IMR-90 (cell line): ENCODE measurements around the gene TMEFF1. TPM values are rescaled to one million over a fixed set of nuclear protein-coding genes. Genes with fewer than 3 reads are reported as not detected.

Experiments
- ATAC-seq: fragments of 200-7000 bp; cut with Tn5 transposase; 2 replicates; pipeline ENCODE4 v1.9.1; 2020; ENCODE audit warnings: low read depth, mild to moderate bottlenecking, moderate library complexity
- BruUV-seq: library from RNA; stranded (reverse); fragments of 400-500 nt; replicated peaks from 2 replicates; lab custom pipeline; 2021; lab: Mats Ljungman, UMichigan
- CTCF ChIA-PET: fragments of 300-600 bp; formaldehyde crosslinking; extraction: SDS; loops from one replicate; lab custom pipeline; 2021; ENCODE audit warnings: antibody characterized with exemption; lab: Yijun Ruan, JAX
- POLR2A ChIA-PET: fragments of 300-600 bp; sonication (Branson Sonifier 250); formaldehyde crosslinking; loops from one replicate; lab custom pipeline; 2022; ENCODE audit warnings: antibody characterized with exemption; ENCODE audit not compliant: unreplicated experiment; lab: Charles Lee
- DNase-seq: peaks from one replicate; pipeline ENCODE4 v3.0.0; 2013
- H2AFZ ChIP-seq: replicated peaks from 2 replicates; pipeline ENCODE3; 2013; ENCODE audit warnings: low read length, mild to moderate bottlenecking; ENCODE audit not compliant: poor library complexity
- H2AK5ac ChIP-seq: 2 replicates; pipeline ENCODE4 v1.6.1; 2013; ENCODE audit warnings: low read depth, low read length, inconsistent platforms
- H2AK9ac ChIP-seq: replicated peaks from 2 replicates; pipeline ENCODE3; 2013; ENCODE audit warnings: mild to moderate bottlenecking, low read depth, low read length, moderate library complexity; ENCODE audit not compliant: poor library complexity
- H2BK120ac ChIP-seq: 2 replicates; pipeline ENCODE4 v1.6.1; 2013; ENCODE audit warnings: low read depth, low read length, inconsistent platforms
- H2BK15ac ChIP-seq: 3 replicates; pipeline ENCODE4 v1.6.1; 2013; ENCODE audit warnings: low read depth, low read length, inconsistent platforms
- H2BK20ac ChIP-seq: 2 replicates; pipeline ENCODE4 v1.6.1; 2013; ENCODE audit warnings: low read depth, mild to moderate bottlenecking, inconsistent platforms, low read length, moderate library complexity
- H2BK5ac ChIP-seq: 2 replicates; pipeline ENCODE4 v1.6.1; 2013; ENCODE audit warnings: mild to moderate bottlenecking, low read depth, low read length, inconsistent platforms; ENCODE audit not compliant: poor library complexity, severe bottlenecking
- H3K14ac ChIP-seq: replicated peaks from 2 replicates; pipeline ENCODE4 v1.6.1; 2013; ENCODE audit warnings: low read depth, low read length, inconsistent platforms
- H3K18ac ChIP-seq: 2 replicates; pipeline ENCODE4 v1.6.1; 2013; ENCODE audit warnings: low read depth, low read length, control low read depth
- H3K23ac ChIP-seq: 2 replicates; pipeline ENCODE4 v1.6.1; 2013; ENCODE audit warnings: low read depth, low read length, inconsistent platforms
- H3K27ac ChIP-seq: 2 replicates; pipeline ENCODE4 v1.5.1; 2013; ENCODE audit warnings: mild to moderate bottlenecking, control low read depth, low read length; ENCODE audit not compliant: insufficient read depth
- H3K27me3 ChIP-seq: 2 replicates; pipeline ENCODE4 v1.6.1; 2013; ENCODE audit warnings: low read length; ENCODE audit not compliant: control insufficient read depth, insufficient read depth
- H3K36me3 ChIP-seq: 2 replicates; pipeline ENCODE4 v1.6.1; 2013; ENCODE audit warnings: low read length, mixed read lengths; ENCODE audit not compliant: control insufficient read depth, insufficient read depth
- H3K4ac ChIP-seq: 2 replicates; pipeline ENCODE4 v1.6.1; 2013; ENCODE audit warnings: low read depth, low read length, inconsistent platforms
- H3K4me1 ChIP-seq: 2 replicates; pipeline ENCODE4 v1.6.1; 2013; ENCODE audit warnings: low read length, mixed read lengths; ENCODE audit not compliant: control insufficient read depth, insufficient read depth
- H3K4me2 ChIP-seq: 2 replicates; pipeline ENCODE4 v1.6.1; 2013; ENCODE audit warnings: low read depth, mild to moderate bottlenecking, control low read depth, low read length, moderate library complexity
- H3K4me3 ChIP-seq: 2 replicates; pipeline ENCODE4 v1.5.1; 2013; ENCODE audit warnings: low read depth, mild to moderate bottlenecking, control low read depth, low read length, moderate library complexity; ENCODE audit not compliant: insufficient read depth
- H3K56ac ChIP-seq: 2 replicates; pipeline ENCODE4 v1.6.1; 2013; ENCODE audit warnings: low read length, inconsistent platforms; ENCODE audit not compliant: insufficient read depth; ENCODE audit errors: extremely low read depth
- H3K79me1 ChIP-seq, 2 experiments: 2 replicates each; pipeline ENCODE4 v1.6.1; 2013; ENCODE audit warnings: low read length in 2 of 2, inconsistent platforms in 1 of 2, low read depth in 1 of 2
- H3K9ac ChIP-seq: 2 replicates; pipeline ENCODE4 v1.6.1; 2013; ENCODE audit warnings: low read depth, low read length, control low read depth
- H3K9me1 ChIP-seq: 2 replicates; pipeline ENCODE4 v1.6.1; 2013; ENCODE audit warnings: low read length, inconsistent platforms; ENCODE audit not compliant: insufficient read depth
- H3K9me3 ChIP-seq: 2 replicates; pipeline ENCODE4 v1.6.1; 2013; ENCODE audit warnings: low read length; ENCODE audit not compliant: control insufficient read depth, insufficient read depth
- H4K20me1 ChIP-seq: 2 replicates; pipeline ENCODE4 v1.6.1; 2013; ENCODE audit warnings: low read length, inconsistent platforms; ENCODE audit not compliant: insufficient read depth
- H4K5ac ChIP-seq: 2 replicates; pipeline ENCODE4 v1.6.1; 2013; ENCODE audit warnings: mild to moderate bottlenecking, low read depth, low read length, control low read depth
- H4K8ac ChIP-seq, 2 experiments: 2 replicates each; pipeline ENCODE4 v1.6.1; 2013; ENCODE audit warnings: low read depth in 2 of 2, low read length in 2 of 2, control low read depth in 1 of 2, inconsistent platforms in 1 of 2
- H4K91ac ChIP-seq: 2 replicates; pipeline ENCODE4 v1.6.1; 2013; ENCODE audit warnings: low read depth, low read length, inconsistent platforms; ENCODE audit not compliant: insufficient read depth
- BHLHE40 ChIP-seq: fragments of 150-350 bp; IDR thresholded peaks from 2 replicates; pipeline ENCODE4 v1.6.1; 2016; ENCODE audit warnings: mild to moderate bottlenecking, low read depth, low read length
- CEBPB ChIP-seq: IDR thresholded peaks from 2 replicates; pipeline ENCODE4 v1.6.1; 2012; ENCODE audit warnings: low read depth, low read length, improper control_type of control experiment
- CTCF ChIP-seq: conservative IDR thresholded peaks from 2 replicates; pipeline ENCODE4 v1.5.1; 2012; ENCODE audit warnings: mild to moderate bottlenecking, low read depth, low read length, improper control_type of control experiment
- FOS ChIP-seq: fragments of 150-350 bp; IDR thresholded peaks from 2 replicates; pipeline ENCODE4 v1.6.1; 2016; ENCODE audit warnings: low read depth, low read length
- MAZ ChIP-seq: IDR thresholded peaks from 2 replicates; pipeline ENCODE4 v1.6.1; 2012; ENCODE audit warnings: low read depth, mild to moderate bottlenecking, low read length, improper control_type of control experiment, moderate library complexity, borderline replicate concordance
- NFE2L2 ChIP-seq: fragments of 150-350 bp; IDR thresholded peaks from 2 replicates; pipeline ENCODE4 v1.6.1; 2016; ENCODE audit warnings: low read depth, mild to moderate bottlenecking, low read length
- RAD21 ChIP-seq: IDR thresholded peaks from 2 replicates; pipeline ENCODE4 v1.6.1; 2012; ENCODE audit warnings: low read length, improper control_type of control experiment
- RCOR1 ChIP-seq: IDR thresholded peaks from 2 replicates; pipeline ENCODE4 v1.6.1; 2012; ENCODE audit warnings: mild to moderate bottlenecking, low read length, improper control_type of control experiment; ENCODE audit not compliant: insufficient replicate concordance
- RFX5 ChIP-seq: IDR thresholded peaks from 2 replicates; pipeline ENCODE4 v1.8.0; 2012; ENCODE audit warnings: low read depth, mild to moderate bottlenecking, low read length, moderate library complexity
- WGBS, 2 experiments: methylation state at CpG; one replicate each; pipeline versions ENCODE4 v1.1.5 to v1.1.7; 2013; ENCODE audit warnings: missing lambda C conversion rate in 2 of 2; ENCODE audit not compliant: insufficient read length in 1 of 2; ENCODE audit errors: extremely low coverage in 2 of 2; 5-methylcytosine and 5-hydroxymethylcytosine counted together
- dilution Hi-C: fragments of 300-500 bp; cut with HindIII; formaldehyde crosslinking; loops from one replicate; pipeline ENCODE4 v1.14.3; 2018; ENCODE audit warnings: low sequenced_read_pairs; ENCODE audit not compliant: unreplicated experiment
- in situ Hi-C: fragments of 300-500 bp; cut with MboI; formaldehyde crosslinking; loops from 3 replicates; pipeline ENCODE4 v1.14.3; 2019; ENCODE audit warnings: low sequenced_read_pairs, inconsistent platforms, mixed read lengths
- intact Hi-C: fragments of 100-400 bp; cut with micrococcal nuclease; formaldehyde crosslinking; loops from 2 replicates; pipeline ENCODE4 v1.10.0; 2022
- polyA plus RNA-seq, 3 experiments: library from polyadenylated mRNA; depleted of rRNA; stranded (reverse); fragments of >200 nt; gene quantifications; 2 replicates each; pipeline ENCODE4 v1.2.3, GENCODE V29; 2012; ENCODE audit warnings: low replicate concordance in 1 of 3
- total RNA-seq: library from RNA; depleted of rRNA; stranded (reverse); fragments of >200 nt; gene quantifications from 2 replicates; pipeline ENCODE4 v1.2.3, GENCODE V29; 2012
- TF ChIP-seq, protein P1 (sequence below): fragments of 150-350 bp; IDR thresholded peaks from 2 replicates; pipeline ENCODE4 v1.6.1; 2017; ENCODE audit warnings: mild to moderate bottlenecking, antibody characterized with exemption, low read length, low read depth

TMEFF1 gene
- total and polyA plus RNA-seq, 2 of the 4 experiments (the other 2 are of a cell fraction): 0.62 to 0.90 TPM

- peaks cover 15% of the 10 kb centered on the region for H3K36me3 ChIP-seq
- no peak overlapping the region for H2BK15ac ChIP-seq
- H3K9me1 ChIP-seq: peaks cover 19% of the 10 kb centered on the region
- no peak overlapping the region for H4K91ac ChIP-seq
- H2AK9ac ChIP-seq: no peak overlapping the region
- no peak overlapping the region for H4K5ac ChIP-seq
- H3K27me3 ChIP-seq: no peaks in the 10 kb centered on the region
- intact Hi-C loops (no loop called here), dilution Hi-C loops (no loop called here), in situ Hi-C loops (no loop called here)
- peaks cover 89% of the 10 kb centered on the region for H4K20me1 ChIP-seq
- ATAC-seq (no peak), DNase-seq (no peak)
- peaks cover 7 to 56% of the 10 kb centered on the region in 2 experiments for H3K79me1 ChIP-seq
- peaks cover 10% of the 10 kb centered on the region for H3K4me1 ChIP-seq
- BruUV-seq: no TSS peak
- H2BK20ac ChIP-seq: no peak overlapping the region
- no peak overlapping the region for H3K56ac ChIP-seq
- 93% methylated on average over 3 of the region's 19 CpGs; no CpG with 5 or more reads in 1 of the 2 experiments for WGBS, 2 experiments
- H2AK5ac ChIP-seq: no peak overlapping the region
- no peak overlapping the region for H3K9ac ChIP-seq
- H3K4me3 ChIP-seq: no peak overlapping the region
- ChIA-PET POLR2A (interaction anchor here (0.7 kb wide), 1 partner anchor 90 kb away, joined by 3 read pairs; no protein-coding TSS in a partner anchor), CTCF (interaction anchor here (0.6 kb wide), 1 partner anchor 117 kb away, joined by 4 read pairs; no protein-coding TSS in a partner anchor)
- TF ChIP-seq, protein P1, sequence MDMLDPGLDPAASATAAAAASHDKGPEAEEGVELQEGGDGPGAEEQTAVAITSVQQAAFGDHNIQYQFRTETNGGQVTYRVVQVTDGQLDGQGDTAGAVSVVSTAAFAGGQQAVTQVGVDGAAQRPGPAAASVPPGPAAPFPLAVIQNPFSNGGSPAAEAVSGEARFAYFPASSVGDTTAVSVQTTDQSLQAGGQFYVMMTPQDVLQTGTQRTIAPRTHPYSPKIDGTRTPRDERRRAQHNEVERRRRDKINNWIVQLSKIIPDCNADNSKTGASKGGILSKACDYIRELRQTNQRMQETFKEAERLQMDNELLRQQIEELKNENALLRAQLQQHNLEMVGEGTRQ: no peak
- TF ChIP-seq RAD21: no peak
- TF ChIP-seq RCOR1: no peak
- no peak for TF ChIP-seq CTCF
- TF ChIP-seq BHLHE40: no peak
- no peak for TF ChIP-seq MAZ
- TF ChIP-seq RFX5: no peak
- no peak for TF ChIP-seq NFE2L2
- TF ChIP-seq FOS: no peak
- no peak for TF ChIP-seq CEBPB
- H3K23ac ChIP-seq: no peak overlapping the region
- no peak overlapping the region for H2AFZ ChIP-seq
- H3K4me2 ChIP-seq: no peak overlapping the region
- H4K8ac ChIP-seq: no peak overlapping the region
- no peak overlapping the region for H2BK120ac ChIP-seq
- H3K4ac ChIP-seq: no peak overlapping the region
- no peak overlapping the region for H3K27ac ChIP-seq
- H2BK5ac ChIP-seq: no peak overlapping the region
- no peak overlapping the region for H3K18ac ChIP-seq
- no peaks in the 10 kb centered on the region for H3K9me3 ChIP-seq
- H3K14ac ChIP-seq: no peak overlapping the region
These were observed 31.0 kb upstream of the TMEFF1 start for GRCh38 chr9:100441911-100442361.
